GM12878 (cell line): Measurements from ENCODE around the gene UNK. TPM values are rescaled to one million over a fixed set of nuclear protein-coding genes. Genes with fewer than 3 reads are reported as not detected.

Experiments used
- DPF2 ChIP-seq: fragments of 450-650 bp; IDR thresholded peaks from 2 replicates; pipeline ENCODE4 v1.6.1; 2017; ENCODE audit warnings: mild to moderate bottlenecking
- EED ChIP-seq: sonication (generic); IDR thresholded peaks from 2 replicates; pipeline ENCODE4 v1.6.1; 2016; ENCODE audit warnings: antibody characterized with exemption, low read depth
- HCFC1 ChIP-seq: fragments of 150-350 bp; IDR thresholded peaks from 2 replicates; pipeline ENCODE4 v1.6.1; 2014; ENCODE audit warnings: low read length
- IKZF1 ChIP-seq: fragments of 450-650 bp; conservative IDR thresholded peaks from 2 replicates; pipeline ENCODE4 v1.6.1; 2017; ENCODE audit warnings: antibody characterized with exemption, mild to moderate bottlenecking
- IKZF2 ChIP-seq, 2 experiments: fragments of 450-650 bp; IDR thresholded peaks; 2 replicates each; pipeline ENCODE4 v1.6.1; 2017; ENCODE audit warnings: mild to moderate bottlenecking in 2 of 2, moderate library complexity in 2 of 2
- LARP7 ChIP-seq: fragments of 450-650 bp; IDR thresholded peaks from 2 replicates; pipeline ENCODE4 v1.6.1; 2017; ENCODE audit warnings: mild to moderate bottlenecking
- NBN ChIP-seq: fragments of 450-650 bp; IDR thresholded peaks from 2 replicates; pipeline ENCODE4 v1.6.1; 2016
- NR2C2 ChIP-seq: IDR thresholded peaks from 2 replicates; pipeline ENCODE4 v1.6.1; 2011; ENCODE audit warnings: borderline replicate concordance, low read depth; ENCODE audit not compliant: control insufficient read depth, insufficient read length
- NRF1 ChIP-seq: conservative IDR thresholded peaks from 2 replicates; pipeline ENCODE4 v1.6.1; 2011; ENCODE audit warnings: mild to moderate bottlenecking, low read depth, low read length, improper control_type of control experiment
- PML ChIP-seq: IDR thresholded peaks from 2 replicates; pipeline ENCODE4 v1.6.1; 2012; ENCODE audit warnings: low read length, inconsistent platforms
- RAD51 ChIP-seq: fragments of 450-650 bp; IDR thresholded peaks from 2 replicates; pipeline ENCODE4 v1.6.1; 2016; ENCODE audit warnings: moderate library complexity, mild to moderate bottlenecking, inconsistent platforms
- RBBP5 ChIP-seq: fragments of 200-600 bp; sonication (generic); conservative IDR thresholded peaks from 2 replicates; pipeline ENCODE4 v1.6.1; 2016
- RELA ChIP-seq: fragments of 450-650 bp; IDR thresholded peaks from 2 replicates; pipeline ENCODE4 v1.8.0; 2014; ENCODE audit warnings: borderline replicate concordance; ENCODE audit not compliant: partially characterized antibody
- TAF1 ChIP-seq: IDR thresholded peaks from 2 replicates; pipeline ENCODE4 v1.6.1; 2011; ENCODE audit warnings: mild to moderate bottlenecking, low read depth, low read length, borderline replicate concordance
- TCF12 ChIP-seq: IDR thresholded peaks from 2 replicates; pipeline ENCODE4 v1.6.1; 2011; ENCODE audit warnings: low read depth, mild to moderate bottlenecking, low read length
- YY1 ChIP-seq: IDR thresholded peaks from 2 replicates; pipeline ENCODE4 v1.6.1; 2011; ENCODE audit warnings: low read depth, mild to moderate bottlenecking, low read length
- ZNF24 ChIP-seq: fragments of 450-650 bp; IDR thresholded peaks from 2 replicates; pipeline ENCODE4 v1.6.1; 2017; ENCODE audit warnings: antibody characterized with exemption, mild to moderate bottlenecking
- ZNF274 ChIP-seq: IDR thresholded peaks from one replicate; pipeline ENCODE4 v1.8.0; 2011; ENCODE audit not compliant: insufficient read length, insufficient read depth
- polyA plus RNA-seq, 11 experiments: library from polyadenylated mRNA; depleted of rRNA in 4 of 11; unstranded in 6 of 11; stranded (reverse) in 5 of 11; fragments of >200 nt; fragmentation: Nextera tagmentation in 4 of 11; fragmentation: Illumina TruSeq in 1 of 11; extraction: Ambion mirVana in 4 of 11; extraction: Trizol in 1 of 11; gene quantifications; 1 replicate in 1 of 11; 2 replicates in 10 of 11; pipeline versions ENCODE4 v1.2.1 to v1.2.3, GENCODE V29; 2011 to 2016; ENCODE audit warnings: inconsistent platforms in 2 of 11, missing spikeins in 2 of 11, low read depth in 1 of 11
- total RNA-seq, 4 experiments: library from RNA; depleted of rRNA in 3 of 4; stranded (reverse); fragments of >200 nt in 3 of 4; fragmentation: Illumina TruSeq in 1 of 4; extraction: Trizol in 1 of 4; gene quantifications; 2 replicates each; pipeline versions ENCODE4 v1.2.1 to v1.2.3, GENCODE V29; 2013 to 2021
- TF ChIP-seq, protein P1 (sequence below): IDR thresholded peaks from 2 replicates; pipeline ENCODE4 v1.6.1; 2011; ENCODE audit warnings: borderline replicate concordance, low read depth, mild to moderate bottlenecking, moderate library complexity, mixed read lengths, low read length; ENCODE audit not compliant: insufficient read depth; ENCODE audit errors: extremely low read length
- TF ChIP-seq, protein P2 (sequence below): IDR thresholded peaks from 2 replicates; pipeline ENCODE4 v1.6.1; 2011; ENCODE audit warnings: low read depth, mild to moderate bottlenecking, low read length, moderate library complexity, borderline replicate concordance; ENCODE audit errors: extremely low read depth
- TF ChIP-seq, protein P3 (sequence below): fragments of 450-650 bp; IDR thresholded peaks from 2 replicates; pipeline ENCODE4 v1.6.1; 2014; ENCODE audit warnings: mild to moderate bottlenecking
- TF ChIP-seq, protein P4 (sequence below): IDR thresholded peaks from 2 replicates; pipeline ENCODE4 v1.6.1; 2012; ENCODE audit warnings: low read depth, low read length, improper control_type of control experiment
- TF ChIP-seq, protein P5 (sequence below): IDR thresholded peaks from 2 replicates; pipeline ENCODE4 v1.6.1; 2012; ENCODE audit warnings: low read length, inconsistent platforms
- TF ChIP-seq, protein P6 (sequence below): fragments of 450-650 bp; IDR thresholded peaks from 2 replicates; pipeline ENCODE4 v1.6.1; 2018; ENCODE audit warnings: borderline replicate concordance, mild to moderate bottlenecking; ENCODE audit not compliant: partially characterized antibody

UNK gene
- total and polyA plus RNA-seq, 10 of the 15 experiments (the other 5 are each of a cell fraction or from before 2014, with no cell fraction given) = 8.9 to 34.5 (median 27.3) TPM

DNA sequence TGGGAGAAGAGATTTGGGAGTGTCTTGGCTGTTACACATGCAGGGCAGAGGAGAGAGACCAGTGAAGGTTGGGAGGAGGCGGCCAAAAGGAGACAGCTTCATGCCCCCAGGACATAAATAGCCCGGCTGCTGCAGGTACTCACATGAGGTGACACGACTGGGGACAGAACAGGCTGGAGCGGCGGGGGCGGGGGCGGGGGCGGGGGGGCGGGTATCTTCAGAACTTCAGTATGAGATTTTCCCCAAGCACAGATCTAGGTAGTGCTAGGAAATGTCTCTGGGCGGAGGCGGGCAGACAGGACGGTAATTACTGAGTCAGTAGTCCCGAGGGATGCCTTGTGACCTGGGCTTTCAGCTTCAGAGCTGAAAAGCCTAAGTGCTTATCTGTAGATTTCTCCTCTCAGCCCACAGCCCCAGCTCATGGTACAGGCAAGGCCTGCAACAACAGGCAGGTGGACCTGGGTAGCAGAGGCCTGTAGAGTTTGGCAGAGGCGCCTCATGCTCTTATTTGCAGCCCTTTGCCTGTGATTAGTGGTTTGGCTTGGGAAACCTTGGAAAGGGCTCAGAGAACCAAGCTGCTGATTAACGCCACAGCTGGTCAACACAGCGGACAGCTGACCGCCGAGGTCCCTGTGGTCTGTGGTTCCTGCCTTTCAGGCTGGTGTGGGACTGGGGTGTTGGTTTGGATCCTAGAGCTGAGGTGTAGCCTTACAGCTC is 24.5 kb downstream of the UNK start (continued):
- TF ChIP-seq, protein P1, sequence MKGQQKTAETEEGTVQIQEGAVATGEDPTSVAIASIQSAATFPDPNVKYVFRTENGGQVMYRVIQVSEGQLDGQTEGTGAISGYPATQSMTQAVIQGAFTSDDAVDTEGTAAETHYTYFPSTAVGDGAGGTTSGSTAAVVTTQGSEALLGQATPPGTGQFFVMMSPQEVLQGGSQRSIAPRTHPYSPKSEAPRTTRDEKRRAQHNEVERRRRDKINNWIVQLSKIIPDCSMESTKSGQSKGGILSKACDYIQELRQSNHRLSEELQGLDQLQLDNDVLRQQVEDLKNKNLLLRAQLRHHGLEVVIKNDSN = no peak
- peak; percentile 41; the same call in 1 of the 2 replicates for TF ChIP-seq NBN
- peak in 1 of 2 experiments; percentile 31; a peak in 1 of 4 replicates for TF ChIP-seq IKZF2 (IDR thresholded peaks at IDR 0.05)
- TF ChIP-seq EED = no peak
- TF ChIP-seq RAD51 = peak; percentile 41; the same call in 1 of the 2 replicates
- no peak for TF ChIP-seq YY1
- no peak for TF ChIP-seq NR2C2
- TF ChIP-seq RELA = no peak
- TF ChIP-seq RBBP5 = no peak
- no peak for TF ChIP-seq TAF1
- no peak for TF ChIP-seq ZNF24
- TF ChIP-seq PML = no peak
- no peak for TF ChIP-seq ZNF274
- TF ChIP-seq, protein P2, sequence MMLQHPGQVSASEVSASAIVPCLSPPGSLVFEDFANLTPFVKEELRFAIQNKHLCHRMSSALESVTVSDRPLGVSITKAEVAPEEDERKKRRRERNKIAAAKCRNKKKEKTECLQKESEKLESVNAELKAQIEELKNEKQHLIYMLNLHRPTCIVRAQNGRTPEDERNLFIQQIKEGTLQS = no peak
- 0 out of 2 replicates have a peak, but pooled peaks have one; percentile 25 for TF ChIP-seq DPF2
- TF ChIP-seq, protein P3, sequence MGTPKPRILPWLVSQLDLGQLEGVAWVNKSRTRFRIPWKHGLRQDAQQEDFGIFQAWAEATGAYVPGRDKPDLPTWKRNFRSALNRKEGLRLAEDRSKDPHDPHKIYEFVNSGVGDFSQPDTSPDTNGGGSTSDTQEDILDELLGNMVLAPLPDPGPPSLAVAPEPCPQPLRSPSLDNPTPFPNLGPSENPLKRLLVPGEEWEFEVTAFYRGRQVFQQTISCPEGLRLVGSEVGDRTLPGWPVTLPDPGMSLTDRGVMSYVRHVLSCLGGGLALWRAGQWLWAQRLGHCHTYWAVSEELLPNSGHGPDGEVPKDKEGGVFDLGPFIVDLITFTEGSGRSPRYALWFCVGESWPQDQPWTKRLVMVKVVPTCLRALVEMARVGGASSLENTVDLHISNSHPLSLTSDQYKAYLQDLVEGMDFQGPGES = no peak
- TF ChIP-seq HCFC1 = no peak
- TF ChIP-seq NRF1 = no peak
- 0 out of 2 replicates have a peak, but pooled peaks have one; percentile 31 for TF ChIP-seq LARP7
- TF ChIP-seq, protein P4, sequence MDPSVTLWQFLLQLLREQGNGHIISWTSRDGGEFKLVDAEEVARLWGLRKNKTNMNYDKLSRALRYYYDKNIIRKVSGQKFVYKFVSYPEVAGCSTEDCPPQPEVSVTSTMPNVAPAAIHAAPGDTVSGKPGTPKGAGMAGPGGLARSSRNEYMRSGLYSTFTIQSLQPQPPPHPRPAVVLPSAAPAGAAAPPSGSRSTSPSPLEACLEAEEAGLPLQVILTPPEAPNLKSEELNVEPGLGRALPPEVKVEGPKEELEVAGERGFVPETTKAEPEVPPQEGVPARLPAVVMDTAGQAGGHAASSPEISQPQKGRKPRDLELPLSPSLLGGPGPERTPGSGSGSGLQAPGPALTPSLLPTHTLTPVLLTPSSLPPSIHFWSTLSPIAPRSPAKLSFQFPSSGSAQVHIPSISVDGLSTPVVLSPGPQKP = no peak
- TF ChIP-seq IKZF1 = peak; percentile 47
- no peak for TF ChIP-seq TCF12
- TF ChIP-seq, protein P5, sequence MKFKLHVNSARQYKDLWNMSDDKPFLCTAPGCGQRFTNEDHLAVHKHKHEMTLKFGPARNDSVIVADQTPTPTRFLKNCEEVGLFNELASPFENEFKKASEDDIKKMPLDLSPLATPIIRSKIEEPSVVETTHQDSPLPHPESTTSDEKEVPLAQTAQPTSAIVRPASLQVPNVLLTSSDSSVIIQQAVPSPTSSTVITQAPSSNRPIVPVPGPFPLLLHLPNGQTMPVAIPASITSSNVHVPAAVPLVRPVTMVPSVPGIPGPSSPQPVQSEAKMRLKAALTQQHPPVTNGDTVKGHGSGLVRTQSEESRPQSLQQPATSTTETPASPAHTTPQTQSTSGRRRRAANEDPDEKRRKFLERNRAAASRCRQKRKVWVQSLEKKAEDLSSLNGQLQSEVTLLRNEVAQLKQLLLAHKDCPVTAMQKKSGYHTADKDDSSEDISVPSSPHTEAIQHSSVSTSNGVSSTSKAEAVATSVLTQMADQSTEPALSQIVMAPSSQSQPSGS = no peak
- TF ChIP-seq, protein P6, sequence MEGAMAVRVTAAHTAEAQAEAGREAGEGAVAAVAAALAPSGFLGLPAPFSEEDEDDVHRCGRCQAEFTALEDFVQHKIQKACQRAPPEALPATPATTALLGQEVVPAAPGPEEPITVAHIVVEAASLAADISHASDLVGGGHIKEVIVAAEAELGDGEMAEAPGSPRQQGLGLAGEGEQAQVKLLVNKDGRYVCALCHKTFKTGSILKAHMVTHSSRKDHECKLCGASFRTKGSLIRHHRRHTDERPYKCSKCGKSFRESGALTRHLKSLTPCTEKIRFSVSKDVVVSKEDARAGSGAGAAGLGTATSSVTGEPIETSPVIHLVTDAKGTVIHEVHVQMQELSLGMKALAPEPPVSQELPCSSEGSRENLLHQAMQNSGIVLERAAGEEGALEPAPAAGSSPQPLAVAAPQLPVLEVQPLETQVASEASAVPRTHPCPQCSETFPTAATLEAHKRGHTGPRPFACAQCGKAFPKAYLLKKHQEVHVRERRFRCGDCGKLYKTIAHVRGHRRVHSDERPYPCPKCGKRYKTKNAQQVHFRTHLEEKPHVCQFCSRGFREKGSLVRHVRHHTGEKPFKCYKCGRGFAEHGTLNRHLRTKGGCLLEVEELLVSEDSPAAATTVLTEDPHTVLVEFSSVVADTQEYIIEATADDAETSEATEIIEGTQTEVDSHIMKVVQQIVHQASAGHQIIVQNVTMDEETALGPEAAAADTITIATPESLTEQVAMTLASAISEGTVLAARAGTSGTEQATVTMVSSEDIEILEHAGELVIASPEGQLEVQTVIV = no peak
